H54 (cell line): ENCODE results near the gene KLHL35.

Experiments used
- DNase-seq: peaks from one replicate; pipeline ENCODE4 v3.0.0; 2011; ENCODE audit warnings: low spot score, mixed read lengths; ENCODE audit not compliant: insufficient read length
- FAIRE-seq: peaks from 3 replicates; lab custom pipeline; 2011; peaks lifted over from hg19 to GRCh38; lab: Jason Lieb, UNC
- POLR2A ChIP-seq: IDR thresholded peaks from 2 replicates; pipeline ENCODE4 v1.6.1; 2011; ENCODE audit warnings: low read depth, mild to moderate bottlenecking, low read length

The KLHL35 gene

DNA sequence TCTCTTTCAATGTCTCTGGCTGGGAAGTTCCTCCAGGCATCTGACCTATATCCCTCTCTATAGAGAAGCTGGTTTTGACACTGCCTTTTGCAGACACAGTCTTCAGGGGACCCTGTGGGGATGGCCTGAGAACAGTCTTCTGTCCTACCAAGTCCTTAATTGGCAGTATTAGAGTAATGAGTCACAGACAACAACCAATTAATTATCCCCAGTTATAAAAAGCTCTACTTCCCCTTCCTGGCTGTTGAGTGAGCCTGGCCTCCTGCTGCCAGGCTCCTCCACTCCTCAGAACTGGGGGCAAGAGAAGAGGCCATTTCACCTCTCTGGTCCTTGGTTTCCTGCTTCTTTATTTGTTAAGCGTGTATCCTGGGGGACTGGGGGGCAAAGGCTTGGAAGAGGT lies 41.2 kb upstream of the KLHL35 start:
- TF ChIP-seq POLR2A: no peak
- FAIRE-seq (no peak), DNase-seq (no peak)

DNA sequence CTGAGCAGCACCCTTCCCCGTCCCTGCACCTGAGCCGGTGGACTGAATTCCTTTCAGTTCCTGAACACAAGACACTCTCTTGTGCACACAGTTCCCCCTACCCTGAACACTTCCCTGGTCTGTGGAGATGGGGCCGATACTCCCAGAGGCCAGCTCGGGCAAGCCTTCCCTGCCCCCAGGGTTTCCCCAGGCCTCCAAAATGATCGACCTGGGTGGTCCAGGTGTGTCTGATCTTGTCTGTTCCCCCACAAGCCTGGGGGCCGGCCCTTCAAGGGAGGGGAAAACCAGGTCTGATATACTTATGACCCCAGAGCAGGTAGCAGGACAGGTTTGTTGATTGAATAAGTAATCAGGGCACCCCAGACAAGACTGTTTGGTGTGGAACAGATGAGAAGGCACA lies 40.7 kb upstream of the KLHL35 start:
- TF ChIP-seq POLR2A: no peak
- FAIRE-seq: no peak
- no peak for DNase-seq

DNA sequence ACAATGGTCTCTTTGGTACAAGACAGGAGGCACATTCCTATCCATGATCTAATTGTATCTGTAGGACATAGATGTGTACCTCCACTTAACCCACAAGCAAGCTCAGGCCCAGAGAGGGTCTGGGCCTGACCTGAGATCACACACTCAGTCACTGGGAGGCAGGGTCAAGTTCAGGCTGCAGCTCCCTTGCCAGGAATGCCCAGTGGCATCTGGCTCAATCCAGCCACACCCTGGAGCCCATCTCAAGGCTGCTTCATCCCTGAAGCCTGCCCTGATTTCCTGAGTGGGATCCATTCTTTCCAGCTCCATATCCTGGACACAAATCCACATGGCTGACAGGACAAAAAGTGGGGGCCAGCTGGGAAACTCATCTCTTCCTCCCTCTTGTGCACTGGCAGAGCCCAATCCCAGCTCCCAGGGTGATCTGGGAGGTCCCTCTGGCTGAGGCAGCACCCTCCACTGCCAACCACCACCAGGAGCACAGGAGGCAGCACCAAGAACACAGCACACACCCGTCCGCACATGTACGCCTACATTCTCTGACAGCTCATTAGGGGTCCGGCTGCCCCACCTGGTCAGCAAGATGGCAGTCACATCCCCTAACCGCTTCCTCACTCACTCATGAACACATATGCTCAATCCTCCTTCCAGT lies 39.2 kb upstream of the KLHL35 start:
- FAIRE-seq (no peak), DNase-seq (no peak)
- TF ChIP-seq POLR2A: no peak

DNA sequence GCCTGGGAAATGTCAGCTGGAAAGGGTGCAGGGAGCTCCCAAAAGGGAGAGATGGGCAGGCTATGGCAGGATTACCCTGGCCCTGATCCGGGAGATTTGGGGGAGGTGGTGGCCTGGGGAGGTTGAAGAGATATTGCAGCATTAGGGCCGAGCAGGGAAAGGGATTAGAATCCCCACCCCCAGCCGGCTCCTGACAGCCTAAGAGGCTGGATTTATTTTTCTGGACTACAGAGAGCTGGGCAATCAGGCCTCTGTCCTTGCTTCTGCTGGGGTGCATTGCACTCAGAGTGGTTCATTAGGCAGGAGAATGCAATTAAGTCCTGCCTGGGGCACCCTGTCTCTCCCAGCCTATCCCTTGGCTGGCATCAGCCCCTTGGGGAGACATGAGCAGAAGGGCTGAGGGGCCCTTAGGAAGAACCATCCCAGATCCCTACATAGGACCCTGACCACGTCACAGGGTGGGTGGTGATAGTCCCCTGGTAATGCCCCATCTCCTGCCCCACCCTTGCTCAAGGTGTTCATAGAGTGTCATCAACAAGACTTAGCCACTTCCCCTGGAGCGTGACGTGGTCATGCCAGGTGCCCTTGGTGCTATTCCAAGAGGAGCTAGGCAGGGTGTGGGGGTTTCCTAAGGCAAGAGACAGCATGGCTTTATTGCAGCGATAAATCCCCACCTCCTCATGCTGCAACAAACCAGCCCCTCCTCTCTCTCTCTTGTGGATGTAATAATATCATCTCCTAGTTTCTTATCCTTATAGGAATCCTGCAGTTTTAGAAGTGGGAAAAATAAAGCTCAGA lies 38.4 kb upstream of the KLHL35 start:
- no peak for TF ChIP-seq POLR2A
- no peak for DNase-seq
- no peak for FAIRE-seq

DNA sequence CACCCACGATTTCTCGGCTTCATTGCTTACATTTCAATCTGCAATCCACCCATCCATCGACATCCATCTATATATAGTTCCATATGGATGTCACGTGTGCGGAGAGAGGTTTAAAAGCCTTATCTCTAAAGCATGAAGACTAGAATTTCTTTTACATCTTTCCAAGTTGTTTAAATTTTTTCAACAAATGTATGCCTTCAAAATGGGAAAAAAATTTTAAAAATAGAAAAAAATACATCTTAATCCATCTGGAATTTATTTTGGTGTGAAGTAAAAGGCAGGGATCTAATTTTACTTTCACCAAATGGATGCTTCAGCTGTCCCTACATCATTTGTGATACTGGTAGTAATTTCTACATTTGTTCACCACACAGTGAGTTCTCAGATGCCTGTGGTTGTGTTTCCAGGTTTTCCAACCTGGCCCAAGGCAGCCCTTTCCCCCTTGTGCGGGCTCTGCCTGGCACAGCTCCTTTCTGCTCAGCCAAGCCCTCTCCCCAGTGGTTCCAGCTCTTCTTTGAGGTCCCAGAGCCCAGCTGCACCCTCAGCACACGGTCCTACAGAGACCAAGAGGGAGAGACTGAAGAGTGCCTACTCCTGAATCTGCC lies 37.6 kb upstream of the KLHL35 start:
- no peak for DNase-seq
- no peak for TF ChIP-seq POLR2A
- no peak for FAIRE-seq

DNA sequence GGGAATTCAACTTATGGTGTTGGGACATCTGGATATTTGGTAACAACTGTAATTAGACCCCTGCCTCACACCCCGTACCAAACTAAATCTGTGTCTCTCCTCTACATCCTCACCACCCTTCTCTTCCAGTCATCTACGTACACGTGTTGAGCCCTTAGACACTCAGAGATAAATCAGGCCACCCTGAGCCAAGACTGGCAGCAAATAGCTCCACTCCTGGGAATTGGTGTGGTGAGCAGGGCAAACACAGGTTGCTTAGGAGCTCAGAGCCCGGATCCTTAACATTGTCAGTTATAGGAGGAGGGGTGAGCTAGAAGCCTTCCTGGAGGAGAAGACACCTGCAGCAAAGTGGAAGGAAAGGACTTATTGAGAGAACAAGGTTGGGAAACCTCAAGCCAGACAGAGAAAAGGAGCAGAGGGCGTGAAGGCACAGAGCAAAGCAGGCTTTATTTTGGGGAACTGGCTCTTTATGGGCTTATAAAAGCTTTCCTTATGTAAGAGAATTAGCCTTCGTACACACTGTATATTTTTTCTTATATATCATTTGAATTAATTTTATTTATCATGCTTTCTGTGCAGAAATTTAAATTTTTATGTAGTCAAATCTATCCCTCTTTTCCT lies 36.9 kb upstream of the KLHL35 start:
- TF ChIP-seq POLR2A: no peak
- DNase-seq: no peak
- FAIRE-seq: no peak

DNA sequence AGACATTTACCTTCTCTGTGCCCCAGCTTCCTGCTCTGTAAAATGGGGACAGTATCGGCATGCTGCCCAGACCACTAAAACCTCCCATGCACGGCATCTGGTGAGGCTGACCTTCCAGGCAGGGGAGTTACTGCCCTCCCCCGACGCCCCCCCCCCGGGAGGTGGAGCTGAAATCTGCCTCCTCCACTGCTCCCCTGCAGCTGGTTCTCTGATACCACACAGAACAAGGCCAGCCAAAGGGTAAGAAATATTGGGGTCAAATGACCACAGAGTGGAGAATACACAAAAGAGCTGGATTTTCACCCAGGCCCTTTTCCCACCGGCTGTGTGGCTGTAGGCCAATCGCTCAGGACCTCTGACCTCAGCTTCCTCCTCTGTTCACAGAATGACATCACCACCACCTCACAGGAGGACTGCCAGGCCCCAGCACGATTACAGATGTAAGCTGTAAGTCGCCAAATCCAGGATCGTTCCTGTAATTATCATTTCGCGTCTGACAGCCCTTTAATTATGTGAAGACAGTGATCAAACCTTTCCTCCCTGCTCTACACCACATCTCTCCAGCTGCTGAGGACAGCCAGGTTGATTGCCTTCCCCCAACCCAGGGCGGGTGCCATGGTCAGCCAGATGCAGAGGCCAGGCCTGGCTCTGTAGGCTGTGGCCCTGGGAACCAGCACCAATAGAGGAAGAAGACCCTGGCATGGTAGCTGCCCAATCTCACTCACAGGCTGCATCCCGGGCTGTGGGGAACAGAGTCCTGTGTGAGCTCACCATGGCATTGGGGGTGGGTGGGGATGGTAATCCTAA lies 35.7 kb upstream of the KLHL35 start:
- TF ChIP-seq POLR2A: no peak
- FAIRE-seq: no peak
- no peak for DNase-seq

DNA sequence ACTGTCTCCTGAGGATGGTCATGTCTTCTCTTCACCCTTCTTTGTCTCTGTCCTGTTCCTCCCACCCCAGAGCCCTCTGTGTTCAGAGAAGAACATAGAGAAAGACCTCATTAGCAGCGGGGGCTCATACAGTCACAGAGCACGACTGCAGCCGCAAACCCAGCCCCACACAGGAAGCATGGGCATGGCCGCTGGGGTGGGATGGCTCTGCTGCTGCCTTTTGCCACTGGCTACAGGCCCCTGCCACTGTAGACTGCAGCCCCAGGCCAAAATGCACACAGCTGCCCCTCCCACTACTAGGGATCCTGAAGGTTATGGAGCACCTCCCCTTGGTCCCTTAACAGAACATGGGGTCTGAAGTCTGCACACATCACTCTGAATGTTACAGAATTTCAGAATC lies 34.9 kb upstream of the KLHL35 start:
- no peak for DNase-seq
- no peak for FAIRE-seq
- TF ChIP-seq POLR2A: no peak

DNA sequence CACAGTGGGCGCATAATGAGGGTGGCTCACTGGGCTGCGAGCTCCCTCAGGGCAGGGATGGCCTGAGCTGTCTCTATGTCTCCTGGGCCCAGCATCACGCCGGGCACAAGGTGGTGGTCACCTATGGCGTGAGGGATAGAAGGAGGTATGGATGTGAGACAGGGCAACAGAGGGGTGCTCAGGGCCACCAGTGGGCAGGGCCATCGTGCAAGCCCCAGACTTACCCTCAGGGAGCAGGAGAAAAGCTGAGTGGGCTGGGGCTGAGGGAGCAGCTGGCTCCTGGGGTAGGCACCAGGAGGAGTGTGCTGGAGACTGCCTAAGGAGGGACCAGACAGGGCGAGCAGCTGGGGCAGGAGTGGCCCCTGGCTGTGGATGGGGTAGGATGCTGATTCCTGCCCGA lies 34.3 kb upstream of the KLHL35 start:
- TF ChIP-seq POLR2A: no peak
- no peak for DNase-seq
- FAIRE-seq: no peak

DNA sequence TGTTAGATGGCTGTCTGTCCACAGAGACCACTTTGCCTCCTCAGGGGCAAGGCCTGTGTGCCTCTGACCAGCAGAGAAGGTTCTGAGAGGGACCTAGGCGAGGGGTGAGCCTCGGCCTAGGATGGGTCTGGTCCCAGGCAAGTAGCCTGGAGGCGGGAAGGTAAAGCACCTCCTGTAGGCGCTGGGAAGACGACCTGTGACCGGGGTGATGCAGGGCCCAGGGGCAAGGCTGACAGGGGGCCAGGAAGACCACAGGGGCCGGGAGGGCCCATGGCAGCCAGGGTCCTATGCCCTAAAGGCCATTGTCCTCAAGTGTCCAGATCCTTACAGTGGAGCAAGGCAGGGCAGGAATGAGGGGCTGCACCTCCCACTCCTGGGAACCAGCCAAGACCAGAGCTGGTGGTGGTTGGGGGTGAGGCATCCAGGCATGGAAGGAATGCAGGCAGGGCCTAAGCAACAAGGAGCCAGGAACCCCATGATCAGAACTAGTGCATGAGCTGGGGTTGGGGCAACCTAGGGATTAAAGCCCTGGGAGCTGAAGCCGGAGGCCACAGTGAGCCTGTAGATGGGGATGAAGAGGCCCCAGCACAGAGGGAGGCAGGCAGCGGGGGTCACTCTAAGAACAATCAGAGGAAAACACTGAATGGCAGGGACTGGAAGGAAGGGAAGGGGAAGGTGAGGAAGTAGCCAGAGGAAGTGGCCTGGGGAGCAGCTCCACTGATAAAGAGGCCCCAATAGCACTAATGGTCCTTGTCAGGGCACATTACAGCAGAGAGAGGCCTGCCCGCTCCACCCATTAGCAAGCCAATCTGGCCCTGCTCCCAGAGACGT lies 32.9 kb upstream of the KLHL35 start:
- FAIRE-seq (no peak), DNase-seq (no peak)
- TF ChIP-seq POLR2A: no peak

DNA sequence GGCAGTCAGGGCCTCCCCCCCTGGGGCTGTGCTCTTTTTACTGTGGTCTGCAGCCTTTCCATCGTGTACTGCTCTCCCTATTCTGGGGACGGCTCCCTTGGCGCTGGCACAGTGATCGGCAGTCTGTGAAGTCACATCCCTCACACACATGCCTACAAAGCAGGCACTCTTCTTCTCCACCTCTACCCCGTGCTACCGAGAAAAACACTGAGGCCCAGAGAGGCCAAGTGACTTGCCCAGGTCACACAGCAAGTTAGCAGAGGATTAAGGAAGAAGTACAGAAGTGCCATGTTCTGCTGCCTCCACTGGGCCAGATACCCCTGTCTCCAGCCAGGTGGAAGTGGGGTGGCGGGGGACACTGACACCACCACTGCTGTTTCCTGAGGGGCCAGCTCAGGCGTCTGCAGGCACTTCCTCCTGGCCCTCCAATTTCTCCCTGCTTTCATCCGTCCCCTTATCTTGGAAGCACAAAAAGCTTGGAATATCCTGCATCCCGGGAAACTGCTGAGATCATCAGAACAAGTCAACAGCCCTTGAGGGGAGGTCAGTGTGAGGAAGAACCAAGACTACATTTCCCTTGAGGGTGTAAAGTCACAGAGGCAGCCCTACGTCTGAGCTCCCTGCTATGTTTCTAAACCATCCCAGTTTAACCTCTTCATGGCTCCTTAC lies 30.2 kb upstream of the KLHL35 start:
- TF ChIP-seq POLR2A: no peak
- no peak for DNase-seq
- no peak for FAIRE-seq

DNA sequence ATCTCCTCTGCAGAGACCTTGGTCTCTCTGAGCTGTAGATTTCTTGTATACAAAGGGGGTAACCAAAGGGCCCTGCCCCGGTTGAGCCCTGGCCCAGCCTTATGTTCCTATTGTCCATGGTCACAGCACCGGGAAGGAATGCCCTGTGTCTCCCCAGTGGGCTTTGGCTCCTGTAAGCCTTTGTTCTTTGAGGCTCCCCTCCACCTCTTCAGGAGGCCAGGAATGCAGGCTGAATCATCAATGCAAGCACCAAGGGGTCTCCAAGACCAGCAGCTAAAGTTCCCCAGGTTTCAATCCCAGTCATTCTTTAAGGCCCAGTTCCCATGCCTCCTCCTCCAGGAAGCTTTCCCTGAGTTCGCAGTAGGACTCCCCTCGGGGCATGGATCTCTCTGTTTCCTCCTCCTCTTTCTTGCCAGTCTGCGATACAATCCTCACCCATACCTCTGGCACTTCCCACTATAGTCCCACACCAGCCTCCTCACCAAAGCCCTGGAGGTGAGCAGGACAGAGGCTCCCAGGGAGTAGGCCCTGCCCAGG lies 29.2 kb upstream of the KLHL35 start:
- DNase-seq (no peak), FAIRE-seq (no peak)
- no peak for TF ChIP-seq POLR2A
